Measurements from ENCODE around the gene DUSP2. TPM values are rescaled to one million over a fixed set of nuclear protein-coding genes. Genes with fewer than 3 reads are reported as not detected.

Gene DUSP2
- total and polyA plus RNA-seq, 2 experiments from 2014 or later = 6.6 to 13.0 TPM

GRCh38 chr2:96158554-96158940 is 13.3 kb upstream of the DUSP2 start (continued):
- no peak for TF ChIP-seq CTCF (conservative IDR thresholded peaks at IDR 0.05; ENCODE audit: low read depth in 2 of 2)
- no peak for TF ChIP-seq NANOG (IDR thresholded peaks at IDR 0.05; ENCODE audit: borderline replicate concordance)
- TF ChIP-seq ETS1 (IDR thresholded peaks at IDR 0.05) = no peak
- TF ChIP-seq CREB1 (CRISPR knock-in tag; IDR thresholded peaks at IDR 0.05; ENCODE audit: low read depth) = no peak

GRCh38 chr2:96157649-96158553 is 12.7 kb upstream of the DUSP2 start:
- Histone ChIP-seq H3K27me3 (ENCODE audit: insufficient read depth) (no peaks in the 10 kb centered on the region), H3K36me3 (ENCODE audit: insufficient read depth) (no peaks in the 10 kb centered on the region), H3K79me2 (replicated peaks; ENCODE audit: insufficient read depth) (no peaks in the 10 kb centered on the region), H3F3A (replicated peaks; ENCODE audit: low read depth) (no peaks in the 10 kb centered on the region), H3K9me2 (ENCODE audit: insufficient read depth) (no peaks in the 10 kb centered on the region), H4K20me1 (replicated peaks; ENCODE audit: insufficient read depth) (no peaks in the 10 kb centered on the region), H3K4me3 (no peak overlapping the region), H3K4me1 (ENCODE audit: insufficient read depth) (peaks cover 8% of the 10 kb centered on the region; the same call in 1 of the 2 replicates), H3K27ac (ENCODE audit: low read depth) (no peak overlapping the region), H3K4me2 (no peak overlapping the region), H2AFZ (peak overlapping the region; percentile 81)
- peak; percentile 13 for ATAC-seq
- Mint-ChIP-seq H3K27me3 (ENCODE audit: insufficient read depth, low read depth, poor library complexity) (peaks cover 7% of the 10 kb centered on the region), H3K4me3 (no peak overlapping the region), H3K36me3 (ENCODE audit: low read depth) (no peaks in the 10 kb centered on the region; the same call in 2 of the 3 replicates), H3K4me1 (peaks cover 19% of the 10 kb centered on the region), H3K27ac (no peak overlapping the region), H3K9me3 (no peaks in the 10 kb centered on the region)
- DNase-seq (ENCODE audit: low spot score) = no peak
- TF ChIP-seq ZNF462 (CRISPR knock-in tag; IDR thresholded peaks at IDR 0.05) (no peak), POLR2AphosphoS5 (IDR thresholded peaks at IDR 0.05; ENCODE audit: low read depth) (no peak), STAT1 (IDR thresholded peaks at IDR 0.05; ENCODE audit: unreplicated experiment) (no peak), CTCF (conservative IDR thresholded peaks at IDR 0.05; ENCODE audit: low read depth in 2 of 2) (no peak), ETS1 (IDR thresholded peaks at IDR 0.05) (no peak), ZNF114 (CRISPR knock-in tag; IDR thresholded peaks at IDR 0.05) (no peak)

Measured in GM23338 (cell line).